Measurements from ENCODE around the gene AEBP2.

Gene AEBP2

DNA sequence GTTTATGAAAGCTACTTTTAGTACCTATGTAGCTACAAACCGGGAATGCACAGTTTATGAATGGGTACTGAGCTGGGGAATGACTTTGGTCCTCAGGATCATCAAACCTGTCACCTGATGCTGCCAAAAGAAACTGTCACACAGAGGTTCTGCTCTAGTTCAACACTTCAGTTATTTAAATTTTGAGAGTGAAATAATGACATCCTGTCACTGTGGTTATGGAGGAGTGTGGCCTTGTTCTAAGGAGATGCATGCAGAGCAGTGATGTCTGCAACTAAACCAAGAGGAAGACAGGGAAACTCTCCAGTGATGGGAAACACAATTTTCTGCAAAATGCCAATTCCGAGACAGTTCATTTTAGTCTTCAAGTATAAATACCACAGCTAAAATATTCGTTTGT lies 4.8 kb upstream of the AEBP2 start:
- TF ChIP-seq, protein P1, sequence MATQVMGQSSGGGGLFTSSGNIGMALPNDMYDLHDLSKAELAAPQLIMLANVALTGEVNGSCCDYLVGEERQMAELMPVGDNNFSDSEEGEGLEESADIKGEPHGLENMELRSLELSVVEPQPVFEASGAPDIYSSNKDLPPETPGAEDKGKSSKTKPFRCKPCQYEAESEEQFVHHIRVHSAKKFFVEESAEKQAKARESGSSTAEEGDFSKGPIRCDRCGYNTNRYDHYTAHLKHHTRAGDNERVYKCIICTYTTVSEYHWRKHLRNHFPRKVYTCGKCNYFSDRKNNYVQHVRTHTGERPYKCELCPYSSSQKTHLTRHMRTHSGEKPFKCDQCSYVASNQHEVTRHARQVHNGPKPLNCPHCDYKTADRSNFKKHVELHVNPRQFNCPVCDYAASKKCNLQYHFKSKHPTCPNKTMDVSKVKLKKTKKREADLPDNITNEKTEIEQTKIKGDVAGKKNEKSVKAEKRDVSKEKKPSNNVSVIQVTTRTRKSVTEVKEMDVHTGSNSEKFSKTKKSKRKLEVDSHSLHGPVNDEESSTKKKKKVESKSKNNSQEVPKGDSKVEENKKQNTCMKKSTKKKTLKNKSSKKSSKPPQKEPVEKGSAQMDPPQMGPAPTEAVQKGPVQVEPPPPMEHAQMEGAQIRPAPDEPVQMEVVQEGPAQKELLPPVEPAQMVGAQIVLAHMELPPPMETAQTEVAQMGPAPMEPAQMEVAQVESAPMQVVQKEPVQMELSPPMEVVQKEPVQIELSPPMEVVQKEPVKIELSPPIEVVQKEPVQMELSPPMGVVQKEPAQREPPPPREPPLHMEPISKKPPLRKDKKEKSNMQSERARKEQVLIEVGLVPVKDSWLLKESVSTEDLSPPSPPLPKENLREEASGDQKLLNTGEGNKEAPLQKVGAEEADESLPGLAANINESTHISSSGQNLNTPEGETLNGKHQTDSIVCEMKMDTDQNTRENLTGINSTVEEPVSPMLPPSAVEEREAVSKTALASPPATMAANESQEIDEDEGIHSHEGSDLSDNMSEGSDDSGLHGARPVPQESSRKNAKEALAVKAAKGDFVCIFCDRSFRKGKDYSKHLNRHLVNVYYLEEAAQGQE (IDR thresholded peaks at IDR 0.05; ENCODE audit: insufficient read depth in 1 of 2, low read depth in 2 of 2, low read length in 2 of 2): no peak
- no peak for TF ChIP-seq TAF1 (IDR thresholded peaks at IDR 0.05; ENCODE audit: borderline replicate concordance, insufficient read depth, low read length)

DNA sequence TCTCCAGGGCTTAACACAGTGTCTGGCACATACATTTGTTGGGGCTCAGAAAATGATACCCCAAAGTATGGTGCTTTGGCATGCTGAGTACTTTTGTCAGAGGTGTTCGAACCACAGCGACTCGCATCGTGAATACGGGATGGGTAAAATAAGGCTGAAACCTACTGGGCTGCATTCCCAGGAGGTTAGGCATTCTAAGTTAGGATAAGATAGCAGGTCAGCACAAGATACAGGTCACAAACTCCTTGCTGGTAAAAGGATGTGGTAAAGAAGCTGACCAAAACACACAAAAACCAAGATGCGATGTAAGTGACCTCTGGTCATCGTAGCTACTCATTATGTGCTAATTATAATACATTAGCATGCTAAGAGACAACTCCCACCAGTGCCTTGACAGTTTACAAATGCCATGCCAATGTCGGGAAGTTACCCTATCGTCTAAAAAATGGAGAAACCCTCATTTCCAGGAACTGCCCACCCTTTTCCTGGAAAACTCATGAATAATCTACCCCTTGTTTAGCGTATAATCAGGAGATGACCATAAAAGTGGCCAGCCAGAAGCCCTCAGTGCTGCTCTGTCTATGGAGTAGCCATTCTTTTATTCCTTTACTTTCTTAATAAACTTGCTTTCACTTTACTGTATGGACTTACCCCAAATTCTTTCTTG lies 3.3 kb upstream of the AEBP2 start:
- TF ChIP-seq FOXP2 (optimal IDR thresholded peaks at IDR 0.05; ENCODE audit: borderline replicate concordance, extremely low read depth, extremely low read length, insufficient read depth) (no peak), POLR2AphosphoS5 (IDR thresholded peaks at IDR 0.05; ENCODE audit: low read depth, low read length) (no peak), TAF1 (IDR thresholded peaks at IDR 0.05; ENCODE audit: borderline replicate concordance, insufficient read depth, low read length) (no peak), SIN3A (IDR thresholded peaks at IDR 0.05; ENCODE audit: borderline replicate concordance, insufficient read depth, low read length) (no peak)
- TF ChIP-seq, protein P1 (IDR thresholded peaks at IDR 0.05; ENCODE audit: insufficient read depth in 1 of 2, low read depth in 2 of 2, low read length in 2 of 2): no peak

DNA sequence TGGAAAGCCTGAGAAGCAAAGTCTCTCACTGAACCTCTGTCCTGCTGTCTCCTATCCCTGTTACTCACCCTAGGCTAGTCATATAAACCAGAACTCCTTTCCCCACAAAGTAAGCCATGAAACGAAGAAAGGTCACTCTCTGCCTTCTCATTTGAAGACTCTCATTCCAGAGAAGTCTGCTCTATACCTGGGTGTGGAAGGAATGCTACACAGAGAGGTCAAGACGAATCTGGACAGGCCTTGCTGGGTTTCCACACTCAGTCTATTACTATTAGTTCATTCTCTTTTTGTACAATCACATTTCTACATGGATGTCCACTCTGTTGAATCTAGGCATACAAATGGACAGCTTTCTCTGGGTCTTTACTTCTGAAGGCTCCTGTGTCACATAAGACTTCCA lies 2.4 kb upstream of the AEBP2 start:
- no peak for TF ChIP-seq SIN3A (IDR thresholded peaks at IDR 0.05; ENCODE audit: borderline replicate concordance, insufficient read depth, low read length)
- TF ChIP-seq TAF1 (IDR thresholded peaks at IDR 0.05; ENCODE audit: borderline replicate concordance, insufficient read depth, low read length): no peak
- TF ChIP-seq, protein P1 (IDR thresholded peaks at IDR 0.05; ENCODE audit: insufficient read depth in 1 of 2, low read depth in 2 of 2, low read length in 2 of 2): no peak

DNA sequence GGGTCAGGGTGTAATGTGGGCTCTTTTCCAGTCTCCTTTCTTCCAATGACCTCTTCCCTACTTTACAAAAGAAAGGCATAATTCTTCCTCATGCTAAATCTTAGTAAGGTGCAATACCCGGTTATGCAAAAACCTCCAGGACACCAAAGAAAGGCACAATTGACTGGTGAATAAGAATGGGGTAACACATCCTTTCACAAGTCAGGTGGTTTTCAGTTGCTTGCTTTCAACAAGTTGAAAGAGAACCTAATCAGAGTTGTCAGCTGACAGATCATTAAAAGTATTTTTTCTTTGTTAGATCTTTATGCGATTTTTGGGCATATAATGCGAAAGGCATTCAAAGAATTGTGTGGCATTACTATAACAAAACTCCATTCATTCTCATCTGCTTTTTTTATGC lies 1.3 kb upstream of the AEBP2 start:
- no peak for TF ChIP-seq POLR2AphosphoS5 (IDR thresholded peaks at IDR 0.05; ENCODE audit: low read depth, low read length)
- TF ChIP-seq, protein P1 (IDR thresholded peaks at IDR 0.05; ENCODE audit: insufficient read depth in 1 of 2, low read depth in 2 of 2, low read length in 2 of 2): no peak
- no peak for TF ChIP-seq FOXP2 (optimal IDR thresholded peaks at IDR 0.05; ENCODE audit: borderline replicate concordance, extremely low read depth, extremely low read length, insufficient read depth)
- TF ChIP-seq TAF1 (IDR thresholded peaks at IDR 0.05; ENCODE audit: borderline replicate concordance, insufficient read depth, low read length): no peak
- TF ChIP-seq SIN3A (IDR thresholded peaks at IDR 0.05; ENCODE audit: borderline replicate concordance, insufficient read depth, low read length): no peak
